ENCODE results near the gene OR51B2.

DNA sequence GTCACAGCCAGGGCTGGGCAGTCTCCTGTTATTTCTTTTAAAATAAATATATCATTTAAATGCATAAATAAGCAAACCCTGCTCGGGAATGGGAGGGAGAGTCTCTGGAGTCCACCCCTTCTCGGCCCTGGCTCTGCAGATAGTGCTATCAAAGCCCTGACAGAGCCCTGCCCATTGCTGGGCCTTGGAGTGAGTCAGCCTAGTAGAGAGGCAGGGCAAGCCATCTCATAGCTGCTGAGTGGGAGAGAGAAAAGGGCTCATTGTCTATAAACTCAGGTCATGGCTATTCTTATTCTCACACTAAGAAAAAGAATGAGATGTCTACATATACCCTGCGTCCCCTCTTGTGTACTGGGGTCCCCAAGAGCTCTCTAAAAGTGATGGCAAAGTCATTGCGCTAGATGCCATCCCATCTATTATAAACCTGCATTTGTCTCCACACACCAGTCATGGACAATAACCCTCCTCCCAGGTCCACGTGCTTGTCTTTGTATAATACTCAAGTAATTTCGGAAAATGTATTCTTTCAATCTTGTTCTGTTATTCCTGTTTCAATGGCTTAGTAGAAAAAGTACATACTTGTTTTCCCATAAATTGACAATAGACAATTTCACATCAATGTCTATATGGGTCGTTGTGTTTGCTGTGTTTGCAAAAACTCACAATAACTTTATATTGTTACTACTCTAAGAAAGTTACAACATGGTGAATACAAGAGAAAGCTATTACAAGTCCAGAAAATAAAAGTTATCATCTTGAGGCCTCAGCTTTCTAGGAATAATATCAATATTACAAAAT is 35.8 kb downstream of the OR51B2 start:
- TF ChIP-seq, protein P1, sequence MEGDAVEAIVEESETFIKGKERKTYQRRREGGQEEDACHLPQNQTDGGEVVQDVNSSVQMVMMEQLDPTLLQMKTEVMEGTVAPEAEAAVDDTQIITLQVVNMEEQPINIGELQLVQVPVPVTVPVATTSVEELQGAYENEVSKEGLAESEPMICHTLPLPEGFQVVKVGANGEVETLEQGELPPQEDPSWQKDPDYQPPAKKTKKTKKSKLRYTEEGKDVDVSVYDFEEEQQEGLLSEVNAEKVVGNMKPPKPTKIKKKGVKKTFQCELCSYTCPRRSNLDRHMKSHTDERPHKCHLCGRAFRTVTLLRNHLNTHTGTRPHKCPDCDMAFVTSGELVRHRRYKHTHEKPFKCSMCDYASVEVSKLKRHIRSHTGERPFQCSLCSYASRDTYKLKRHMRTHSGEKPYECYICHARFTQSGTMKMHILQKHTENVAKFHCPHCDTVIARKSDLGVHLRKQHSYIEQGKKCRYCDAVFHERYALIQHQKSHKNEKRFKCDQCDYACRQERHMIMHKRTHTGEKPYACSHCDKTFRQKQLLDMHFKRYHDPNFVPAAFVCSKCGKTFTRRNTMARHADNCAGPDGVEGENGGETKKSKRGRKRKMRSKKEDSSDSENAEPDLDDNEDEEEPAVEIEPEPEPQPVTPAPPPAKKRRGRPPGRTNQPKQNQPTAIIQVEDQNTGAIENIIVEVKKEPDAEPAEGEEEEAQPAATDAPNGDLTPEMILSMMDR (IDR thresholded peaks at IDR 0.05; ENCODE audit: low read depth, low read length) = no peak
- no peak for TF ChIP-seq POLR2A (IDR thresholded peaks at IDR 0.05; ENCODE audit: extremely low read depth, insufficient read length)
- TF ChIP-seq, protein P2, sequence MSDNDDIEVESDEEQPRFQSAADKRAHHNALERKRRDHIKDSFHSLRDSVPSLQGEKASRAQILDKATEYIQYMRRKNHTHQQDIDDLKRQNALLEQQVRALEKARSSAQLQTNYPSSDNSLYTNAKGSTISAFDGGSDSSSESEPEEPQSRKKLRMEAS (IDR thresholded peaks at IDR 0.05; ENCODE audit: low read depth, low read length) = no peak
